OCI-LY3 (cell line): Measurements from ENCODE around the gene CRABP1.

Experiments
- H2AFZ ChIP-seq: fragments of 200-600, 300-600 bp; shearing (Covaris generic); 2 replicates; pipeline ENCODE4 v1.6.0; 2014; ENCODE audit warnings: antibody characterized with exemption, low read depth, low read length
- H3K27ac ChIP-seq: fragments of 200-600, 300-600 bp; sonication (generic); 2 replicates; pipeline ENCODE4 v1.5.1; 2014; ENCODE audit warnings: mild to moderate bottlenecking, low read length, moderate library complexity, mixed read lengths
- H3K27me3 ChIP-seq: fragments of 200-600, 300-600 bp; sonication (generic); 2 replicates; pipeline ENCODE4 v1.6.1; 2014; ENCODE audit warnings: low read depth, low read length, mixed read lengths
- H3K36me3 ChIP-seq: fragments of 200-600, 300-600 bp; sonication (generic); replicated peaks from 2 replicates; pipeline ENCODE3; 2014; ENCODE audit warnings: low read depth, low read length, mixed read lengths
- H3K4me1 ChIP-seq: fragments of 300-600, 200-600 bp; sonication (generic); 2 replicates; pipeline ENCODE4 v1.6.1; 2014; ENCODE audit warnings: low read length, mixed read lengths
- H3K4me2 ChIP-seq: fragments of 200-600, 300-600 bp; sonication (generic); 2 replicates; pipeline ENCODE4 v1.6.1; 2014; ENCODE audit warnings: low read length, mixed read lengths
- H3K4me3 ChIP-seq: fragments of 300-600, 200-600 bp; sonication (generic); 2 replicates; pipeline ENCODE4 v1.5.1; 2014; ENCODE audit warnings: antibody characterized with exemption, mild to moderate bottlenecking, low read length, moderate library complexity
- H3K79me2 ChIP-seq: fragments of 300-600, 200-600 bp; shearing (Covaris generic); 2 replicates; pipeline ENCODE4 v1.6.1; 2014; ENCODE audit warnings: mild to moderate bottlenecking, low read length, mixed read lengths
- H3K9ac ChIP-seq: fragments of 300-600, 200-600 bp; shearing (Covaris generic); 2 replicates; pipeline ENCODE4 v1.6.0; 2014; ENCODE audit warnings: mild to moderate bottlenecking, low read length, moderate library complexity
- H3K9me3 ChIP-seq: fragments of 200-600, 300-600 bp; shearing (Covaris generic); 2 replicates; pipeline ENCODE4 v1.6.1; 2014; ENCODE audit warnings: low read length, mixed read lengths; ENCODE audit not compliant: insufficient read depth
- H4K20me1 ChIP-seq: fragments of 200-600, 300-600 bp; sonication (generic); 2 replicates; pipeline ENCODE4 v1.6.1; 2016; ENCODE audit warnings: low read length, mixed read lengths; ENCODE audit not compliant: insufficient read depth
- EZH2phosphoT487 ChIP-seq: fragments of 200-600 bp; shearing (Covaris generic); IDR thresholded peaks from 2 replicates; pipeline ENCODE4 v1.6.1; 2018; ENCODE audit warnings: antibody characterized with exemption, mixed run types, low read depth
- TF ChIP-seq, protein P1 (sequence below): fragments of 200-600, 300-600 bp; sonication (generic); IDR thresholded peaks from 2 replicates; pipeline ENCODE4 v1.5.1; 2014; ENCODE audit warnings: antibody characterized with exemption, low read length, low read depth

Gene CRABP1

DNA sequence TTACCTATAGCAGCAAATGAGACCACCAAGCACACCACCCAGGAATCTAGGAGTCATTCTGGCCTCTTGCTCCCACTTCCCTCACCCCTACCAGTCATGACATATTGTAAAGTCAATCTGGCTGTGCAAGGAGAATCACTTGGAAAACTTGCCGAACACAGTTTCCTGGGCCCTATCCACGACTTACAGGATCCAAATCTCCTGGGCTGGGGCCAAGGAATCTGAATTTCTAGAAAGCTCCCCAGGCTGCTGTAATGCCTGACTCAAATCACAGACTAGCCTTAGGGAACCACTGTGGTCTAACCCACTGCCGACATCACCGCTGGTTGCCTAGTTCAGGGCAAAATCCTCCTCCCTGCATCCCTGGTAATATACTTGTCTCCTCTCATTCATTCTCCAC is 4.2 kb upstream of the CRABP1 start:
- Histone ChIP-seq H3K27ac (no peak overlapping the region), H3K36me3 (no peaks in the 10 kb centered on the region), H4K20me1 (no peaks in the 10 kb centered on the region), H3K9me3 (no peaks in the 10 kb centered on the region), H3K9ac (no peak overlapping the region), H3K79me2 (no peaks in the 10 kb centered on the region), H2AFZ (no peak overlapping the region), H3K4me1 (no peaks in the 10 kb centered on the region), H3K4me2 (no peak overlapping the region), H3K27me3 (peaks cover 17% of the 10 kb centered on the region), H3K4me3 (no peak overlapping the region)
- no peak for TF ChIP-seq EZH2phosphoT487
- TF ChIP-seq, protein P1, sequence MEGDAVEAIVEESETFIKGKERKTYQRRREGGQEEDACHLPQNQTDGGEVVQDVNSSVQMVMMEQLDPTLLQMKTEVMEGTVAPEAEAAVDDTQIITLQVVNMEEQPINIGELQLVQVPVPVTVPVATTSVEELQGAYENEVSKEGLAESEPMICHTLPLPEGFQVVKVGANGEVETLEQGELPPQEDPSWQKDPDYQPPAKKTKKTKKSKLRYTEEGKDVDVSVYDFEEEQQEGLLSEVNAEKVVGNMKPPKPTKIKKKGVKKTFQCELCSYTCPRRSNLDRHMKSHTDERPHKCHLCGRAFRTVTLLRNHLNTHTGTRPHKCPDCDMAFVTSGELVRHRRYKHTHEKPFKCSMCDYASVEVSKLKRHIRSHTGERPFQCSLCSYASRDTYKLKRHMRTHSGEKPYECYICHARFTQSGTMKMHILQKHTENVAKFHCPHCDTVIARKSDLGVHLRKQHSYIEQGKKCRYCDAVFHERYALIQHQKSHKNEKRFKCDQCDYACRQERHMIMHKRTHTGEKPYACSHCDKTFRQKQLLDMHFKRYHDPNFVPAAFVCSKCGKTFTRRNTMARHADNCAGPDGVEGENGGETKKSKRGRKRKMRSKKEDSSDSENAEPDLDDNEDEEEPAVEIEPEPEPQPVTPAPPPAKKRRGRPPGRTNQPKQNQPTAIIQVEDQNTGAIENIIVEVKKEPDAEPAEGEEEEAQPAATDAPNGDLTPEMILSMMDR = no peak

DNA sequence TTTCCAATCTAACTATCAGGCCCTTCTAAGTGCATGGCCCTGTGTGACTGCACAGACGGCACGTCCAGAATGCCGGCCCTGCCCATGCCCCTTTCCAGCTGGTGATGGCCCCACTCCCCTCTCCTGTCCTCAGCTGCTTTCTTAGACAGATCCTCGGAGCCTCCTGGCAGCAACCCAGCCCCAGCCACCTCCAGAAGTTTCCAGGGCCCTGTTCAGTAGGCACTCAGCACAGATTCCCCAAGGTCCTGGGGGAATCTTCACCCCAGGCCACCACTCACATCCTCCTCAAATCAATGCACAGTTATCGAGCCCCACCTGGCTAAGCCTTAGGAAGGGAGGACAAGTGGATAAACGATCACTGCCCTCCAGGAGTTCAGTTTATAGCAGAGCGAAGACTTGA is 1.4 kb upstream of the CRABP1 start:
- peaks cover 30% of the 10 kb centered on the region for H3K27me3 ChIP-seq
- H3K4me3 ChIP-seq = no peak overlapping the region
- TF ChIP-seq, protein P1 = no peak
- TF ChIP-seq EZH2phosphoT487 = no peak
- no peak overlapping the region for H2AFZ ChIP-seq
- H4K20me1 ChIP-seq = no peaks in the 10 kb centered on the region
- no peak overlapping the region for H3K4me2 ChIP-seq
- no peak overlapping the region for H3K27ac ChIP-seq
- H3K9me3 ChIP-seq = no peaks in the 10 kb centered on the region
- H3K4me1 ChIP-seq = no peaks in the 10 kb centered on the region
- H3K79me2 ChIP-seq = no peaks in the 10 kb centered on the region
- no peaks in the 10 kb centered on the region for H3K36me3 ChIP-seq
- H3K9ac ChIP-seq = no peak overlapping the region

DNA sequence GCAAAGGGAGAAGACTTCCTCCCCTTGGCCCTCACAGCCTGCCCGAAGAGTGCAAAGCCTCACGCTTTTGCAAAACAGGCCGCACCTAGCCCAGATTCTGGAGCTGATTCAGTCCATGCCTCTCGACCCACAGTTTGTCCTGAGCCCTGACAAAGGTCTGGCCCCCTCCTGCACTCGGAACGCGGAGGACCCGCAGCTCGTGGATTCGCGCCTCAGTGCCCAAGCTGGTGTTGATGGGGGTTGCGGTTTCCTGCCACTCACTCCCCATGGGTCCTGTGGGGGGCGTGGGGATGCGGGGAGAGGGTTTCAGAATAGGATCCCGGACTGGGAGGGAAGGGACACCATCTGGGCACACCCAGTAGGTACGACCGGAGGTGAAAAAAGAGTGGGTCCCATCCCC is 594 bp upstream of the CRABP1 start:
- no peaks in the 10 kb centered on the region for H3K4me1 ChIP-seq
- no peaks in the 10 kb centered on the region for H3K79me2 ChIP-seq
- no peak overlapping the region for H3K9ac ChIP-seq
- no peak overlapping the region for H3K4me3 ChIP-seq
- no peak overlapping the region for H2AFZ ChIP-seq
- H3K27ac ChIP-seq = no peak overlapping the region
- no peaks in the 10 kb centered on the region for H3K9me3 ChIP-seq
- H3K36me3 ChIP-seq = no peaks in the 10 kb centered on the region
- no peaks in the 10 kb centered on the region for H4K20me1 ChIP-seq
- H3K4me2 ChIP-seq = no peak overlapping the region
- no peak for TF ChIP-seq EZH2phosphoT487
- TF ChIP-seq, protein P1 = no peak
- H3K27me3 ChIP-seq = peaks cover 32% of the 10 kb centered on the region

DNA sequence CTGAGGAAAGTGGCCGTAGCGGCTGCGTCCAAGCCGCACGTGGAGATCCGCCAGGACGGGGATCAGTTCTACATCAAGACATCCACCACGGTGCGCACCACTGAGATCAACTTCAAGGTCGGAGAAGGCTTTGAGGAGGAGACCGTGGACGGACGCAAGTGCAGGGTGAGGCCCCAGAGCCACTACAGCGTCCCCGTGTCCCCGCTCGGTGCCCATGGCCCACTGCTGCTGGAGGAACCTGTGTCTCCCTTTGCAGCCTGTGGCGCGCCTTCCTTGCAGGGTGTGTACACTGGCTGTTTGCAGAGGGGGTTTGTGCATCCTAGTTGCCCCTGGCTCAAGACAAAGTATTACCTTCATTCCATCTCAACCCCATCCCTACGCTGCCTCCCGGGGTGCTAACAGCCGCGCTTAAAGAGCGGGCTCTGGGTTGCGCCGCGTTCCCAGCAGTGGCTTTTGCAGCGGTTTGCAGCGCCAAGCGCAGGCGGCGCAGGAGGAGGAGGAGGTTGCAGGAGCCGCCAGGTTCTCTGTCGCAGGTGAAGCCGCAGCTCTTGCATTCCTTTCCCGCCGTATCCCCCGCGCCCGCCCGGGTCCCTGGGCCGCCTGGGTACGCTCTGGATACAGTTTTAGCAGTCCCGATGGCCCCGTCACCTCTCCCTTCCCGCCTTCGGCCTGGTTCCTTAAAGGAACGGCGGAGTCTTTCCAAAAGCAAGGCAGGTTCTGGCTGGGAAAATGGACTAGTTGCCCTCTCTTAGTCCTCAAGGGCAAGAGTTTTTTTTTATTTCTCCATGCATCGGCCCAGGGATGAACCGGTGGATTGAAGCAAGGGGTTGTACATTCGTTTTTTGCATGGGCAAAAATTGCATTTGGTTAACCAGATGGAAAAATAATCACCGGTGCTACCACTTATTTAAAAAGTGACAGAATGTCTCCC is 1.2 kb downstream of the CRABP1 start:
- H3K79me2 ChIP-seq = no peaks in the 10 kb centered on the region
- no peak overlapping the region for H3K4me3 ChIP-seq
- no peaks in the 10 kb centered on the region for H3K4me1 ChIP-seq
- no peak for TF ChIP-seq EZH2phosphoT487
- TF ChIP-seq, protein P1 = no peak
- H3K36me3 ChIP-seq = no peaks in the 10 kb centered on the region
- peaks cover 28% of the 10 kb centered on the region; the same call in 1 of the 2 replicates for H3K27me3 ChIP-seq
- H3K9ac ChIP-seq = no peak overlapping the region
- H4K20me1 ChIP-seq = no peaks in the 10 kb centered on the region
- H3K4me2 ChIP-seq = no peak overlapping the region
- no peak overlapping the region for H2AFZ ChIP-seq
- no peaks in the 10 kb centered on the region for H3K9me3 ChIP-seq
- no peak overlapping the region for H3K27ac ChIP-seq
